H9 (cell line): ENCODE results near the gene WT1. TPM values are rescaled to one million over a fixed set of nuclear protein-coding genes. Genes with fewer than 3 reads are reported as not detected.

Experiments
- DNase-seq: peaks from one replicate; pipeline ENCODE4 v3.0.0-alpha.2; 2017
- H2AFZ ChIP-seq: one replicate; pipeline ENCODE4 v1.6.1; 2013; ENCODE audit warnings: mild to moderate bottlenecking, low read length, control low read depth, moderate library complexity
- H2AK5ac ChIP-seq: 2 replicates; pipeline ENCODE4 v1.6.1; 2013; ENCODE audit warnings: low read length, control low read depth, mixed read lengths; ENCODE audit not compliant: insufficient read length
- H2BK120ac ChIP-seq: one replicate; pipeline ENCODE4 v1.6.1; 2013; ENCODE audit warnings: low read depth, mild to moderate bottlenecking, low read length, control low read depth, inconsistent platforms; ENCODE audit not compliant: poor library complexity, severe bottlenecking
- H2BK12ac ChIP-seq: 2 replicates; pipeline ENCODE4 v1.6.1; 2013; ENCODE audit warnings: low read length, control low read depth, mixed read lengths, low read depth; ENCODE audit not compliant: insufficient read length
- H2BK15ac ChIP-seq: 2 replicates; pipeline ENCODE4 v1.6.1; 2013; ENCODE audit warnings: low read depth, low read length, control low read depth
- H2BK20ac ChIP-seq: one replicate; pipeline ENCODE4 v1.6.1; 2013; ENCODE audit warnings: low read depth, mild to moderate bottlenecking, low read length, control low read depth, inconsistent platforms; ENCODE audit not compliant: poor library complexity, severe bottlenecking
- H2BK5ac ChIP-seq: 2 replicates; pipeline ENCODE4 v1.6.1; 2013; ENCODE audit warnings: low read length, control low read depth, mixed read lengths; ENCODE audit not compliant: insufficient read length
- H3K14ac ChIP-seq: 2 replicates; pipeline ENCODE4 v1.6.1; 2013; ENCODE audit warnings: low read length, control low read depth; ENCODE audit not compliant: insufficient read depth
- H3K18ac ChIP-seq: 2 replicates; pipeline ENCODE4 v1.6.1; 2013; ENCODE audit warnings: low read depth, mild to moderate bottlenecking, mixed read lengths, low read length, control low read depth; ENCODE audit not compliant: insufficient read length
- H3K23ac ChIP-seq: 2 replicates; pipeline ENCODE4 v1.6.1; 2013; ENCODE audit warnings: low read length, control low read depth, mixed read lengths, low read depth; ENCODE audit not compliant: insufficient read length
- H3K23me2 ChIP-seq: 2 replicates; pipeline ENCODE4 v1.6.1; 2013; ENCODE audit warnings: low read depth, mild to moderate bottlenecking, mixed read lengths, low read length, control low read depth; ENCODE audit not compliant: insufficient read length, poor library complexity, severe bottlenecking
- H3K27ac ChIP-seq: 2 replicates; pipeline ENCODE4 v1.5.1; 2013; ENCODE audit warnings: low read length, control low read depth, mixed read lengths, low read depth; ENCODE audit not compliant: insufficient read length
- H3K27me3 ChIP-seq: 2 replicates; pipeline ENCODE4 v1.6.1; 2013; ENCODE audit warnings: low read length, control low read depth, inconsistent platforms; ENCODE audit not compliant: insufficient read depth
- H3K4ac ChIP-seq: 2 replicates; pipeline ENCODE4 v1.6.1; 2013; ENCODE audit warnings: low read depth, mild to moderate bottlenecking, control low read depth, inconsistent platforms, low read length, moderate library complexity
- H3K4me1 ChIP-seq: 2 replicates; pipeline ENCODE4 v1.6.1; 2013; ENCODE audit warnings: low read length, control low read depth, inconsistent platforms; ENCODE audit not compliant: insufficient read depth
- H3K4me2 ChIP-seq: 2 replicates; pipeline ENCODE4 v1.6.1; 2013; ENCODE audit warnings: low read length, control low read depth, mixed read lengths; ENCODE audit not compliant: insufficient read length, insufficient read depth
- H3K56ac ChIP-seq: 2 replicates; pipeline ENCODE4 v1.6.1; 2013; ENCODE audit warnings: low read depth, mild to moderate bottlenecking, mixed read lengths, low read length, control low read depth; ENCODE audit not compliant: insufficient read length
- H3K79me1 ChIP-seq: 2 replicates; pipeline ENCODE4 v1.6.1; 2013; ENCODE audit warnings: low read depth, mild to moderate bottlenecking, moderate library complexity, low read length, control low read depth, inconsistent platforms; ENCODE audit not compliant: insufficient read depth, poor library complexity, severe bottlenecking
- H3K79me2 ChIP-seq: 2 replicates; pipeline ENCODE4 v1.6.1; 2013; ENCODE audit warnings: low read length, control low read depth, inconsistent platforms; ENCODE audit not compliant: insufficient read depth
- H3K9ac ChIP-seq: 2 replicates; pipeline ENCODE4 v1.6.1; 2013; ENCODE audit warnings: low read length, control low read depth, mixed read lengths; ENCODE audit not compliant: insufficient read length; ENCODE audit errors: extremely low read depth
- H3K9me3 ChIP-seq: one replicate; pipeline ENCODE4 v1.6.1; 2013; ENCODE audit warnings: low read depth, low read length, inconsistent platforms; ENCODE audit not compliant: control insufficient read depth
- H3T11ph ChIP-seq: one replicate; pipeline ENCODE4 v1.6.1; 2013; ENCODE audit warnings: mild to moderate bottlenecking, low read length, control low read depth, inconsistent platforms
- H4K20me1 ChIP-seq: one replicate; pipeline ENCODE4 v1.6.1; 2013; ENCODE audit not compliant: control insufficient read depth, insufficient read length, insufficient read depth
- H4K5ac ChIP-seq: 2 replicates; pipeline ENCODE4 v1.6.1; 2013; ENCODE audit warnings: low read depth, mild to moderate bottlenecking, mixed read lengths, low read length, control low read depth; ENCODE audit not compliant: insufficient read length
- H4K8ac ChIP-seq: replicated peaks from 2 replicates; pipeline ENCODE4 v1.6.1; 2013; ENCODE audit warnings: low read length, control low read depth, mixed read lengths, low read depth; ENCODE audit not compliant: insufficient read length
- H4K91ac ChIP-seq: 2 replicates; pipeline ENCODE4 v1.6.1; 2013; ENCODE audit warnings: low read depth, mild to moderate bottlenecking, moderate library complexity, mixed read lengths, low read length, control low read depth; ENCODE audit not compliant: insufficient read length
- H3K27ac Mint-ChIP-seq, 3 experiments: 2 replicates in 2 of 3; 3 replicates in 1 of 3; pipeline ENCODE4 v1.8.0; 2020 to 2021; ENCODE audit warnings: mixed read lengths in 3 of 3, mild to moderate bottlenecking in 1 of 3, moderate library complexity in 1 of 3
- H3K27me3 Mint-ChIP-seq: 2 replicates; pipeline ENCODE4 v1.8.0; 2021; ENCODE audit warnings: low read depth, mild to moderate bottlenecking, moderate library complexity, mixed read lengths
- H3K36me3 Mint-ChIP-seq, 3 experiments: 2 replicates in 2 of 3; 3 replicates in 1 of 3; pipeline ENCODE4 v1.8.0; 2020 to 2021; ENCODE audit warnings: low read depth in 3 of 3, mixed read lengths in 3 of 3; ENCODE audit not compliant: insufficient read depth in 1 of 3
- H3K4me1 Mint-ChIP-seq, 2 experiments: 2 replicates each; pipeline ENCODE4 v1.8.0; 2020; ENCODE audit warnings: mixed read lengths in 2 of 2
- H3K4me3 Mint-ChIP-seq, 2 experiments: 2 replicates in 1 of 2; 3 replicates in 1 of 2; pipeline ENCODE4 v1.8.0; 2020 to 2021; ENCODE audit warnings: mild to moderate bottlenecking in 2 of 2, mixed read lengths in 2 of 2, moderate library complexity in 1 of 2
- H3K9me3 Mint-ChIP-seq, 2 experiments: 2 replicates in 1 of 2; 3 replicates in 1 of 2; pipeline ENCODE4 v1.8.0; 2020; ENCODE audit warnings: mild to moderate bottlenecking in 2 of 2, mixed read lengths in 2 of 2, moderate library complexity in 1 of 2
- CTCF ChIP-seq: fragments of 200-600 bp; sonication (generic); conservative IDR thresholded peaks from 3 replicates; pipeline ENCODE4 v1.8.0; 2021; ENCODE audit warnings: antibody characterized with exemption, mild to moderate bottlenecking
- WGBS: extraction: QIAGEN DNeasy Blood & Tissue Kit; methylation state at CpG from one replicate; pipeline ENCODE4 v1.1.7; 2013; ENCODE audit warnings: missing lambda C conversion rate, low lambda C conversion rate, mixed read lengths; ENCODE audit not compliant: insufficient read length; ENCODE audit errors: extremely low coverage; 5-methylcytosine and 5-hydroxymethylcytosine counted together
- total RNA-seq: library from RNA; stranded (reverse); gene quantifications from 2 replicates; pipeline ENCODE4 v1.2.1, GENCODE V29; 2021

The WT1 gene
- total RNA-seq, 1 experiment from 2014 or later = 0.20 TPM

GRCh38 chr11:32439501-32440210 is 4.3 kb upstream of the WT1 start:
- peak overlapping the region in 1 of 3 experiments; percentile 56; a peak in 1 of 7 replicates for H3K27ac Mint-ChIP-seq

More at GRCh38 chr11:32439501-32440210, 4.3 kb upstream of the WT1 start:
- Histone ChIP-seq H2BK12ac (no peak overlapping the region), H3K79me2 (no peaks in the 10 kb centered on the region), H3K4me2 (no peak overlapping the region), H2BK5ac (no peak overlapping the region), H3K56ac (no peak overlapping the region), H3K23ac (no peak overlapping the region), H3K4me1 (peaks cover 5% of the 10 kb centered on the region; the same call in 1 of the 2 replicates), H2BK120ac (no peak overlapping the region), H4K5ac (no peak overlapping the region), H3K9ac (no peak overlapping the region), H3K18ac (no peak overlapping the region), H2AK5ac (no peak overlapping the region), H3K27ac (no peak overlapping the region), H4K8ac (no peak overlapping the region), H3T11ph (no peak overlapping the region), H2BK15ac (no peak overlapping the region), H2AFZ (no peak overlapping the region), H3K14ac (no peak overlapping the region), H2BK20ac (no peak overlapping the region), H4K20me1 (no peaks in the 10 kb centered on the region), H3K4ac (no peak overlapping the region), H3K79me1 (no peaks in the 10 kb centered on the region), H3K9me3 (no peaks in the 10 kb centered on the region), H3K27me3 (peaks cover 75% of the 10 kb centered on the region), H4K91ac (no peak overlapping the region), H3K23me2 (peaks cover 9% of the 10 kb centered on the region)
- Mint-ChIP-seq H3K9me3 (peaks cover 0 to 13% of the 10 kb centered on the region in 2 experiments; a peak in 2 of 5 replicates), H3K4me3 (peak overlapping the region; percentile 37 to 68), H3K36me3 (no peaks in the 10 kb centered on the region), H3K4me1 (peaks cover 25 to 32% of the 10 kb centered on the region in 2 experiments), H3K27me3 (peaks cover 94% of the 10 kb centered on the region)
- no CpG with 5 or more reads among the region's 21 CpGs for WGBS
- no peak for DNase-seq
- no peak for TF ChIP-seq CTCF
